Activated naive CD4-positive, alpha-beta T cell treated with anti-CD3 and anti-CD28 coated beads, Interleukin-2, amount 10 ng/mL, durations not matched to agents 5 hours and 36 hours (primary cell): ENCODE measurements around the gene LAMP5. TPM values are rescaled to one million over a fixed set of nuclear protein-coding genes. Genes with fewer than 3 reads are reported as not detected.

Source experiments
- total RNA-seq, 2 experiments: library from RNA; stranded (reverse); gene quantifications; one replicate each; pipeline ENCODE4 v1.2.3, GENCODE V29; 2021

LAMP5 gene, protein sequence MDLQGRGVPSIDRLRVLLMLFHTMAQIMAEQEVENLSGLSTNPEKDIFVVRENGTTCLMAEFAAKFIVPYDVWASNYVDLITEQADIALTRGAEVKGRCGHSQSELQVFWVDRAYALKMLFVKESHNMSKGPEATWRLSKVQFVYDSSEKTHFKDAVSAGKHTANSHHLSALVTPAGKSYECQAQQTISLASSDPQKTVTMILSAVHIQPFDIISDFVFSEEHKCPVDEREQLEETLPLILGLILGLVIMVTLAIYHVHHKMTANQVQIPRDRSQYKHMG
- not detected for total RNA-seq

DNA sequence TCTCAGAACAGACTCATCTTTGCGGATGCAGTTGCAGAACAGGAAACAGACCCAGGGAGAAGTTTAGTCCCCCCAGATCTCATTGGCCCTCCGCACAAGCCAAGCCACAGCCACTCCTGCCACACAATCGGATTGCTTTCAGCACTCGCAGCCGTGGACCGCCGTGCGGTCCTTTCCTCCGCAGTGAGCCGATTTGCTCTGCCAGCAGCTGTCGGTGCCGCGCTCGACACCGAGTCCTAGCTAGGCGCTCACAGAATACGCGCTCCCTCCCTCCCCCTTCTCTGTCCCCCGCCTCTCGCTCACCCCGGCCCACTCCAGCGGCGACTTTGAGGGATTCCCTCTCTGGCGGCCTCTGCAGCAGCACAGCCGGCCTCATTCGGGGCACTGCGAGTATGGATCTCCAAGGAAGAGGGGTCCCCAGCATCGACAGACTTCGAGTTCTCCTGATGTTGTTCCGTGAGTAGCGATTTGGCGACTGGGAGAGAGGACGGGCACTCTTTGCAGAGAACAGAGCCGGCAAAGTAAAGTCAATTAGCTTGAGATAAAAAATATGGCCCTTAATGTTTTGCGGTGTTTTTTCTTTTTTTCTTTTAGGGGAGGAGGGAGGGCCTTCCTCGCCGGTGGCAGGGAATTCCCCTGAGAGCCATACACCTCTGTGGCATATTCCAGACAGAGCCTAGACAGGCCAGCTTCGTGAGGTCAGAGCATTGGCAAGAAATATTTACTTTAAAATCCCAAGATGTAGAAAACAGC is at the start of gene LAMP5:
Gene LAMP5 (plus strand): TSS at position 130 of the 753 bp plus-strand sequence. CDS start 263 bp downstream, at position 393.

